Endothelial cell of umbilical vein (primary cell): ENCODE data around the gene LRTM2.

Experiments
- CTCF ChIP-seq, 2 donors: IDR thresholded peaks; 1 replicate in 1 of 2; 2 replicates in 1 of 2; pipeline ENCODE4 v1.5.1; 2011; ENCODE audit warnings: low read length in 2 of 2, mild to moderate bottlenecking in 2 of 2, moderate library complexity in 2 of 2, control low read depth in 1 of 2, inconsistent platforms in 1 of 2, low read depth in 1 of 2; ENCODE audit not compliant: insufficient read depth in 1 of 2; ENCODE audit errors: extremely low read depth in 1 of 2
- EZH2 ChIP-seq: IDR thresholded peaks from 2 replicates; pipeline ENCODE4 v1.6.1; 2012; ENCODE audit warnings: borderline replicate concordance, low read depth, mild to moderate bottlenecking, moderate library complexity, low read length, inconsistent platforms; ENCODE audit not compliant: severe bottlenecking
- GATA2 ChIP-seq: IDR thresholded peaks from 2 replicates; pipeline ENCODE4 v1.7.0; 2011; ENCODE audit warnings: low read depth, mild to moderate bottlenecking, moderate library complexity, mixed read lengths, low read length; ENCODE audit not compliant: insufficient read length, insufficient read depth
- JUN ChIP-seq: IDR thresholded peaks from 2 replicates; pipeline ENCODE4 v1.6.1; 2011; ENCODE audit warnings: borderline replicate concordance, low read depth; ENCODE audit not compliant: insufficient read length, insufficient read depth
- POLR2A ChIP-seq: IDR thresholded peaks from 2 replicates; pipeline ENCODE4 v1.6.1; 2012; ENCODE audit warnings: low read depth, mild to moderate bottlenecking, control low read depth, low read length
- POLR2AphosphoS5 ChIP-seq: IDR thresholded peaks from 2 replicates; pipeline ENCODE4 v1.6.1; 2012; ENCODE audit warnings: low read depth, mild to moderate bottlenecking, control low read depth, low read length, moderate library complexity; ENCODE audit not compliant: insufficient read depth

- no peak for TF ChIP-seq CTCF (IDR thresholded peaks at IDR 0.05; ENCODE audit: extremely low read depth in 1 of 2, insufficient read depth in 1 of 2, low read depth in 1 of 2, low read length in 2 of 2)
- no peak for TF ChIP-seq POLR2AphosphoS5
- no peak for TF ChIP-seq POLR2A
- no peak for TF ChIP-seq EZH2
- TF ChIP-seq GATA2: no peak
- no peak for TF ChIP-seq JUN
Observed at GRCh38 chr12:1782215-1782614, 38.1 kb upstream of the LRTM2 start.
